Measurements from ENCODE around the gene TMEM178A. TPM values are rescaled to one million over a fixed set of nuclear protein-coding genes. Genes with fewer than 3 reads are reported as not detected.

TMEM178A gene
- total and polyA plus RNA-seq, 2 of the 8 experiments (the other 6 are each of a cell fraction or from before 2014, with no cell fraction given), result 11.2 to 14.9 TPM

DNA sequence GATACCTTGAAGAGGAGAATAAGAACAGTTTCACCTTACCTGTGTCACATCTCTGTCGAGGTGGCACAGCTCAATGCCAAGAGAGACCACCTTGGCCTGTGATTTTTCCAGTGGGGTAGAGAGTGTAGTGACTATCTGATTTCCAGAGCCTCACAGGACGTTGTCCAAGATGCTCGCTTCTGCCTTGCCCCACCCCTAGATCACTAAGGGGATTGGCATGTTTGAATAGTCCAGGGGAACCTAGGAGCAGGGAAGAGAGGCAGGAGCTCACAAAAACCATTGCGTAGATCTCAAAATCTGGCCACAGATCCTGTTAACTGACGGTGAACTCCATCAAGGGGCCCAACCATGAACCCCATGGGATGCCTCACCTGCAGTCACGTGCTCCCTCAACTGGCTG lies 24.2 kb downstream of the TMEM178A start:
- TF ChIP-seq ZNF274 (IDR thresholded peaks at IDR 0.05; ENCODE audit: borderline replicate concordance, extremely low read depth, low read length) (no peak), TAF1 (IDR thresholded peaks at IDR 0.05; ENCODE audit: low read depth, low read length) (no peak), RXRA (IDR thresholded peaks at IDR 0.05; ENCODE audit: insufficient read depth, low read depth, low read length) (no peak), TCF12 (IDR thresholded peaks at IDR 0.05; ENCODE audit: low read depth, low read length) (no peak), BRCA1 (IDR thresholded peaks at IDR 0.05; ENCODE audit: low read depth, low read length) (no peak), SIX5 (IDR thresholded peaks at IDR 0.05; ENCODE audit: low read depth, low read length) (no peak), CHD1 (IDR thresholded peaks at IDR 0.05; ENCODE audit: low read depth, low read length) (no peak), TBP (IDR thresholded peaks at IDR 0.05; ENCODE audit: low read depth, low read length) (no peak), FOSL1 (IDR thresholded peaks at IDR 0.05; ENCODE audit: insufficient read depth, low read depth, low read length) (no peak), CHD2 (IDR thresholded peaks at IDR 0.05; ENCODE audit: low read length) (no peak), JUN (IDR thresholded peaks at IDR 0.05; ENCODE audit: low read depth, low read length) (no peak)
- DNase-seq (ENCODE audit: low read depth in 1 of 2, low spot score in 2 of 2) (no peak), FAIRE-seq (no peak)
- Histone ChIP-seq H4K20me1 (replicated peaks in 1 of 2; ENCODE audit: control insufficient read depth in 1 of 2, insufficient read depth in 2 of 2, low read length in 2 of 2) (no peaks in the 10 kb centered on the region), H3K36me3 (ENCODE audit: control insufficient read depth in 2 of 4, insufficient read depth in 4 of 4, low read length in 3 of 4) (no peaks in the 10 kb centered on the region), H2BK5ac (ENCODE audit: low read depth, low read length) (no peak overlapping the region), H2AK5ac (ENCODE audit: low read depth, low read length) (no peak overlapping the region), H3K14ac (ENCODE audit: insufficient read length) (no peak overlapping the region), H3K23me2 (ENCODE audit: low read depth, low read length) (no peaks in the 10 kb centered on the region), H3K79me2 (ENCODE audit: control insufficient read depth in 1 of 2, insufficient read depth in 2 of 2, low read length in 2 of 2) (no peaks in the 10 kb centered on the region), H4K91ac (replicated peaks; ENCODE audit: insufficient read length, low read length) (no peak overlapping the region), H3K4me2 (ENCODE audit: insufficient read depth in 1 of 2, low read depth in 2 of 2, low read length in 2 of 2) (no peak overlapping the region), H3K79me1 (ENCODE audit: low read depth, low read length) (no peaks in the 10 kb centered on the region), H2AFZ (ENCODE audit: low read length) (no peak overlapping the region), H2BK20ac (ENCODE audit: low read length) (no peak overlapping the region), H4K8ac (ENCODE audit: extremely low read depth, insufficient read depth, low read length) (no peak overlapping the region), H2BK120ac (replicated peaks; ENCODE audit: low read depth, low read length) (no peak overlapping the region), H4K5ac (ENCODE audit: insufficient read length, low read depth, low read length) (no peak overlapping the region), H3K56ac (replicated peaks; ENCODE audit: insufficient read length, low read depth, low read length) (no peak overlapping the region), H3K4me1 (replicated peaks in 1 of 4; ENCODE audit: control insufficient read depth in 3 of 4, insufficient read depth in 4 of 4, low read length in 3 of 4) (peaks cover 0 to 6% (median 0%) of the 10 kb centered on the region in 4 experiments; a peak in 2 of 7 replicates), H2BK15ac (ENCODE audit: low read length) (no peak overlapping the region), H3K9me3 (ENCODE audit: insufficient read depth in 2 of 2, low read depth in 1 of 2, low read length in 1 of 2) (no peaks in the 10 kb centered on the region), H3K4me3 (ENCODE audit: extremely low read depth in 1 of 4, insufficient read depth in 2 of 4, low read depth in 3 of 4, low read length in 4 of 4) (no peak overlapping the region), H3K27me3 (replicated peaks in 1 of 4; ENCODE audit: control insufficient read depth in 3 of 4, extremely low read depth in 1 of 4, insufficient read depth in 3 of 4, low read length in 3 of 4) (no peaks in the 10 kb centered on the region), H3K23ac (ENCODE audit: insufficient read length) (no peak overlapping the region), H3K27ac (ENCODE audit: low read depth, low read length) (no peak overlapping the region), H3K9ac (replicated peaks in 1 of 4; ENCODE audit: extremely low read depth in 1 of 4, low read depth in 3 of 4, low read length in 3 of 4) (no peak overlapping the region), H3K18ac (ENCODE audit: extremely low read depth, low read length) (no peak overlapping the region), H3K4ac (replicated peaks; ENCODE audit: insufficient read length, low read depth, low read length) (no peak overlapping the region), H2BK12ac (ENCODE audit: low read depth, low read length) (no peak overlapping the region)
- 95% methylated on average over 6 of the region's 6 CpGs; no CpG with 5 or more reads in 1 of the 2 experiments for WGBS, 2 experiments (ENCODE audit: extremely low coverage in 1 of 2, insufficient coverage in 1 of 2, insufficient read length in 1 of 2, insufficient replicate concordance in 2 of 2, low coverage in 1 of 2, low lambda C conversion rate in 2 of 2, missing lambda C conversion rate in 1 of 2)
- ChIA-PET CTCF (ENCODE audit: partially characterized antibody) (interaction anchor here (0.6 to 1.7 kb wide), 3 partner anchors 9 to 111 kb away, joined by 3 to 5 read pairs (median 3); no protein-coding TSS in a partner anchor), POLR2A (ENCODE audit: partially characterized antibody) (no interaction called here)

Measured in H1 (cell line).